ENCODE measurements around the gene MMP25.

The MMP25 gene

DNA sequence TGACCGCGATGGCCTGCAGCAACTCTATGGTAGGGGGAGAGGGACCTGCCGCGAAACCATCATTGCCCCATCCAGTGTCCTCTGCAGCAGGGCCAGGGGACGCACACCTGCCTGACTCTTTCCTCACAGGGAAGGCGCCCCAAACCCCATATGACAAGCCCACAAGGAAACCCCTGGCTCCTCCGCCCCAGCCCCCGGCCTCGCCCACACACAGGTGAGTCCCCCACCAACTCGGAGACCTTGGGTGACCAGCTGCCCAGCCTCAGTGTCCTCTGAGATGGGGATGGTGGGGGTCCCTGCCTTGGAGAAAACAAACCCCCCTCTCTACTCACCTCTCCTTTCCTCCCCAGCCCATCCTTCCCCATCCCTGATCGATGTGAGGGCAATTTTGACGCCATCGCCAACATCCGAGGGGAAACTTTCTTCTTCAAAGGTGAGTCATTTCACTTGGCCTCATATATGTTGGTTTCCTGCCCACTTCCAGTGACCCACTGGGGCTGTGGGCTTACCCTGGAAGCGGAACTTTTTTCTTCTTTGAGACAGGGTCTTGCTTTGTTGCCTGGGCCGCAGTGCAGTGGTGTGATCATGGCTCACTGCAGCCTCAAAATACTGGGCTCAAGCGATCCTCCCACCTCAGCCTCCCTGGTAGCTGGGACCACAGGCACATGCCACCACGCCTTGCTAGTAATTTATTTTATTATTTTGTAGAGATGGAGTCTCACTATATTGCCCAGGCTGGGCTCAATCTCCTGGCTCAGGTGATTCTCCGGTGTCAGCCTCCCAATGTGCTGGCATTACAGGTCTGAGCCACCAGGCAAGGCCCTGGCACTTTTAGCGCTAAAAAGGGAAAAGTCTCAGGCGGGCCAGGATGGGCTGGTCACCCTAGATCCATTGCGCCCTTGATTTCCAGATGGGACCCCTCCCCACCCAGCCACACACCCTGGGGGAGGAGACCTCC is 11.1 kb downstream of the MMP25 start:
- no peak overlapping the region for H3K4me3 ChIP-seq (ENCODE audit: low read depth, low read length)
- DNase-seq (ENCODE audit: low read depth) = no peak
- TF ChIP-seq, protein P1, sequence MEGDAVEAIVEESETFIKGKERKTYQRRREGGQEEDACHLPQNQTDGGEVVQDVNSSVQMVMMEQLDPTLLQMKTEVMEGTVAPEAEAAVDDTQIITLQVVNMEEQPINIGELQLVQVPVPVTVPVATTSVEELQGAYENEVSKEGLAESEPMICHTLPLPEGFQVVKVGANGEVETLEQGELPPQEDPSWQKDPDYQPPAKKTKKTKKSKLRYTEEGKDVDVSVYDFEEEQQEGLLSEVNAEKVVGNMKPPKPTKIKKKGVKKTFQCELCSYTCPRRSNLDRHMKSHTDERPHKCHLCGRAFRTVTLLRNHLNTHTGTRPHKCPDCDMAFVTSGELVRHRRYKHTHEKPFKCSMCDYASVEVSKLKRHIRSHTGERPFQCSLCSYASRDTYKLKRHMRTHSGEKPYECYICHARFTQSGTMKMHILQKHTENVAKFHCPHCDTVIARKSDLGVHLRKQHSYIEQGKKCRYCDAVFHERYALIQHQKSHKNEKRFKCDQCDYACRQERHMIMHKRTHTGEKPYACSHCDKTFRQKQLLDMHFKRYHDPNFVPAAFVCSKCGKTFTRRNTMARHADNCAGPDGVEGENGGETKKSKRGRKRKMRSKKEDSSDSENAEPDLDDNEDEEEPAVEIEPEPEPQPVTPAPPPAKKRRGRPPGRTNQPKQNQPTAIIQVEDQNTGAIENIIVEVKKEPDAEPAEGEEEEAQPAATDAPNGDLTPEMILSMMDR (IDR thresholded peaks at IDR 0.05; ENCODE audit: control insufficient read depth, extremely low read depth, insufficient read depth) = no peak

DNA sequence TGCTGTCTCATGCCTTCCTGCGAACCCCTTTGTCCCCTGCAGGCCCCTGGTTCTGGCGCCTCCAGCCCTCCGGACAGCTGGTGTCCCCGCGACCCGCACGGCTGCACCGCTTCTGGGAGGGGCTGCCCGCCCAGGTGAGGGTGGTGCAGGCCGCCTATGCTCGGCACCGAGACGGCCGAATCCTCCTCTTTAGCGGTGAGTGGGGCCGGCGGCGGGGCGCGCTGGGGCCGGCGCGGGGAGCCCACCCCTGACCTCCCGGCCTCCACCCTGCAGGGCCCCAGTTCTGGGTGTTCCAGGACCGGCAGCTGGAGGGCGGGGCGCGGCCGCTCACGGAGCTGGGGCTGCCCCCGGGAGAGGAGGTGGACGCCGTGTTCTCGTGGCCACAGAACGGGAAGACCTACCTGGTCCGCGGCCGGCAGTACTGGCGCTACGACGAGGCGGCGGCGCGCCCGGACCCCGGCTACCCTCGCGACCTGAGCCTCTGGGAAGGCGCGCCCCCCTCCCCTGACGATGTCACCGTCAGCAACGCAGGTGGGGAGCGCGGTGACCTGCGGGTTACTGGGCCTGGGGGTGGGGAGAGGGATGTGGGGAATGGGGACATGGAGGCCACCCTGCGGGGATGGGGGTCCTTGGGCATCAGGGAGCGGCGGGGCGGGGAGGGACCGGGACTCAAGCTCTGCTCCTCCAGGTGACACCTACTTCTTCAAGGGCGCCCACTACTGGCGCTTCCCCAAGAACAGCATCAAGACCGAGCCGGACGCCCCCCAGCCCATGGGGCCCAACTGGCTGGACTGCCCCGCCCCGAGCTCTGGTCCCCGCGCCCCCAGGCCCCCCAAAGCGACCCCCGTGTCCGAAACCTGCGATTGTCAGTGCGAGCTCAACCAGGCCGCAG is 12.0 kb downstream of the MMP25 start:
- peak overlapping the region; percentile 90 for H3K4me3 ChIP-seq (ENCODE audit: low read depth, low read length)
- TF ChIP-seq, protein P1 (IDR thresholded peaks at IDR 0.05; ENCODE audit: control insufficient read depth, extremely low read depth, insufficient read depth) = peak; percentile 52
- DNase-seq (ENCODE audit: low read depth) = no peak

DNA sequence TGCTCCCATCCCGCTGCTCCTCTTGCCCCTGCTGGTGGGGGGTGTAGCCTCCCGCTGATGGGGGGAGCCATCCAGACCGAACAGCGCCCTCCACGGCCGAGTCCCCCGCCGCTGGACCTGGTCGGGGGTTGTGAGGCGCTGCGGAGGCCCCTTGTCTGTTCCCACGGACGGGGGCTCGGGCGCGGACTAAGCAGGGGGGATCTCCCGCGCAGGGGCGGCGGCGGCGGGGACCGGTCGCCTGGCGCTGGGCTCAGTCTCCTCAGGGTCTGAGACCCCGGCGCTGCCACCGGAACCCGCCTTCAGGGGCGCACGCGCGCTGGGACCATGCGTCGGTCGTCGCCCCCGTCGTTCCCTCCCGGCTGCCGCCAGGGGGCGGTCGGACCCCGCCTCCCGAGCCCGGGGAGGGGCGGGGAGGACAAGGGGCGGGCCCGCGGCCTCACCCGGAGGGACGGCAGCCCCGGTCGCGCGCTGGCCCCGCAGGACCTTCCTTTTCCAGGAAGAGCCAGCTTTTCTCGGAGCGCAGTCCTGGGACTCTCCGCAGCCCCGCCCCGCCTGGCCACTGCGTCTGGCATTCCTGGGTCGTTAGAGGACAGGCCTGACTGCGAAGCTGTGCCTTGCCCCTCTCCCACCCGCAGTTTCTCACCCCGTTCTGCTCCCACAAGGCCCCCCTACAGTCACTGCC is 12.8 kb downstream of the MMP25 start:
- DNase-seq (ENCODE audit: low read depth) = peak; percentile 75
- TF ChIP-seq, protein P1 (IDR thresholded peaks at IDR 0.05; ENCODE audit: control insufficient read depth, extremely low read depth, insufficient read depth) = peak; percentile 93
- H3K4me3 ChIP-seq (ENCODE audit: low read depth, low read length) = peak overlapping the region; percentile 90

DNA sequence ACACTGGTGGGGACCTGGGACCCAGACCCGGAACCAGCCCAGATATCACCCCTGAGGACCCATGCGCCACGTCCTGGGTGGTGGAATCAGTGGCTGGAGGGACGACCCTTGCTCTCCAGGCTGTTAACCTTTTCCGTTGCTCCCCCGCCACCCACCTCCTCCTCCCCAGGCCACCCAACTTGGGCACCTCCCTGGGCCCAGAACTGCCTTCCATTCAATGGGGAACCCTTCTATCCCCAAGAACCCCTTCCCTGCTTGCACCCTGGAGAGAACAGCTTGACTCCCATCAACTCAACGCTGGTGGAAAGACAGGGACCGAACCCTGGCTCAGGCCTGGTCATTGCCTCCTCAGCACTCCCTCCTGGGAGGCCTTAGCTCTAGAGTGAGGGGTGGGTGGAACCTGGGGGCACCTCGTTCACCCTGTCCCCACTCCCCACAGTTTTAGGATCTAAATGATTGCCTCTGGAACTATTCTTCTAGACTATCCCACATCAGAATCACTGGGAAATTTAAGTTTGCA is 13.4 kb downstream of the MMP25 start:
- peak overlapping the region; percentile 90 for H3K4me3 ChIP-seq (ENCODE audit: low read depth, low read length)
- no peak for DNase-seq (ENCODE audit: low read depth)
- TF ChIP-seq, protein P1 (IDR thresholded peaks at IDR 0.05; ENCODE audit: control insufficient read depth, extremely low read depth, insufficient read depth) = no peak

DNA sequence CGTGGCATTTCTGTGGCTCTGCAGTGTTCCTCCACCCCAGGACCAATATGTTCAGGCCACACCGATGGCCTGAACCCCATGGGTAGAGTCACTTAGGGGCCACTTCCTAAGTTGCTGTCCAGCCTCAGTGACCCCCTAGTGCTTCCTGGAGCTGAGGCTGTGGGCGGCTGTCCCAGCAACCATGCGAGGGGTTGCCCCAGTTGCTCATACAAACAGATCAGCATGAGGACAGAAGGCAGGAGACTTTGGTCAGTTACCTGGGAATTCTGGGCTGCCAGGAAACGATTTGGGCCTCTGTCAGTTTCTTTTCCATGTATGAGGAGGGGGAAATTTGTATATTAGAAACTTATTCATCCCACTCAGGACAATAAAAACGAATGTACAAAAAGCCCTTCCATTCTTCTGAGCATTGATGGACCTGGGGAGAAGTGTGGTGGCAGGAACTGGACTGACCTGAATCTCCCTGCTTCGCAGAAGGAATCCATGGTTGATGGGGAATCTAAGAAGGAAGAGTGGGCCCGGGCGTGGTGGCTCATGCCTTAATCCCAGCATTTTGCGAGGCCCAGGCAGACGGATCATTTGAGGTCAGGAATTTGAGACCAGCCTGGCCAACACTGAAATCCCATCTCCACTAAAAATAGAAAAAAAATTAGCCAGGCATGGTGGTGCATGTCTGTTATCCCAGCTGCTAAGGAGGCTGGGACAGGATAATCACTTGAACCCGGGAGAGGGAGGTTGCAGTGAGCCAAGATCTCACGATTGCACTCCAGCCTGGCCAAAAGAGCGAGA is 14.2 kb downstream of the MMP25 start:
- TF ChIP-seq, protein P1 (IDR thresholded peaks at IDR 0.05; ENCODE audit: control insufficient read depth, extremely low read depth, insufficient read depth) = no peak
- DNase-seq (ENCODE audit: low read depth) = no peak
- no peak overlapping the region for H3K4me3 ChIP-seq (ENCODE audit: low read depth, low read length)
